ENCODE data around the gene ADIRF. TPM values are rescaled to one million over a fixed set of nuclear protein-coding genes. Genes with fewer than 3 reads are reported as not detected.
"Not testable (repeated sequence)": the region's sequence is repeated elsewhere in the genome, so short reads cannot be mapped to it uniquely, and the experiment has no call there.

ADIRF gene
- total RNA-seq, 1 donor from 2014 or later = not detected

DNA sequence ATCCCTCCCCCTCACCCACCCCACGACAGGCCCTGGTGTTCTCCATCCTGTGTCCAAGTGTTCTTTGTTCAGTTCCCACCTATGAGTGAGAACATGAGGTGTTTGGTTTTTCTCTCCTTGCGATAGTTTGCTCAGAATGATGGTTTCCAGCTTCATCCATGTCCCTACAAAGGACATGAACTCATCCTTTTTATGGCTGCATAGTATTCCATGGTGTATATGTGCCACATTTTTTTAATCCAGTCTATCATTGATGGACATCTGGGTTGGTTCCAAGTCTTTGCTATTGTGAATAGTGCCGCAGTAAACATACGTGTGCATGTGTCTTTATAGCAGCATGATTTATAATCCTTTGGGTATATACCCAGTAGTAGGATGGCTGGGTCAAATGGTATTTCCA, 16.2 kb downstream of the ADIRF start:
- intact Hi-C loops (cut with micrococcal nuclease); H3K27ac Mint-ChIP-seq: not testable (repeated sequence)

GRCh38 chr10:86988520-86988919, 20.2 kb downstream of the ADIRF start:
- H3K9me3 Mint-ChIP-seq = no peaks in the 10 kb centered on the region
- DNase-seq (ENCODE audit: low spot score) = no peak
- no peak overlapping the region for H3K27ac Mint-ChIP-seq
- intact Hi-C loops (cut with micrococcal nuclease) = no loop called here
- H3K27me3 Mint-ChIP-seq (ENCODE audit: insufficient read depth) = peaks cover 28% of the 10 kb centered on the region
- H3K4me3 Mint-ChIP-seq = no peak overlapping the region
- H3K4me1 Mint-ChIP-seq (ENCODE audit: low read depth) = no peaks in the 10 kb centered on the region
- no peaks in the 10 kb centered on the region for H3K36me3 Mint-ChIP-seq (ENCODE audit: low read depth)

More for the DNA sequence above, 16.2 kb downstream of the ADIRF start:
- H3K36me3 Mint-ChIP-seq (ENCODE audit: low read depth); DNase-seq (ENCODE audit: low spot score); H3K4me3 Mint-ChIP-seq; H3K4me1 Mint-ChIP-seq (ENCODE audit: low read depth); H3K9me3 Mint-ChIP-seq: not testable (repeated sequence)
- H3K27me3 Mint-ChIP-seq (ENCODE audit: insufficient read depth) = peaks cover 30% of the 10 kb centered on the region

DNA sequence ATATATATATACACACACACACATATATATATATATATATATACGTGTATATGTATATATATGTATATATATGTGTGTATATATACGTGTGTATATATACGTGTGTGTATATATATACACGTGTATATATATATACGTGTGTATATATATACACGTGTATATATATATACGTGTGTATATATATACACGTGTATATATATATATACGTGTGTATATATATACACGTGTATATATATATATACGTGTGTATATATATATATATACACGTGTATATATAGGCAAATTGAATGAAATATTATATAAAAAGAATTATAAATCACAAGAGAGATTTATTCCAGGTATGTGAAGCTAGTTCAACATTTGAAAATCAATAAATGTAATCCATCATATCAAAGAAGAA, 23.1 kb downstream of the ADIRF start:
- H3K36me3 Mint-ChIP-seq (ENCODE audit: low read depth); H3K4me1 Mint-ChIP-seq (ENCODE audit: low read depth); H3K9me3 Mint-ChIP-seq; H3K27ac Mint-ChIP-seq; H3K4me3 Mint-ChIP-seq; DNase-seq (ENCODE audit: low spot score); intact Hi-C loops (cut with micrococcal nuclease): not testable (repeated sequence)
- peaks cover 30% of the 10 kb centered on the region for H3K27me3 Mint-ChIP-seq (ENCODE audit: insufficient read depth)

DNA sequence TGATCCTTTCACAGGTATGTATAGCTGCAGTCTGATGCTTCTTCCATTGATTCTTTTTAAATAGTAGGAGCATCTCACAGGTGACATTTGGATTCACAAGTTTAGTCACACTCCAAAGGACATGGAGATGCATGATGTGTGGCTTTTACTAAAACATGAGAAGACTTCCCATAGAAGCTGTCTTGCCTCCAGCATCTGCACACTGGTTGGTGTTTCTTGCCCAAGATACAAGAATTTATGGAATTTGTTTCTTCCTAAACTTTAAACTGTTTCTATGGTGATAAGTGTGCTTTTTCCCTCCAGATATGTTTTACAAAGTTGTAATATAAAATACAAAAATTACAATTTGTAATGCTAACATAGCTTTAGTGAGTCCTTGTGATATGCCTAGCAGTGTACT, 24.2 kb downstream of the ADIRF start:
- Mint-ChIP-seq H3K4me3 (no peak overlapping the region), H3K36me3 (ENCODE audit: low read depth) (no peaks in the 10 kb centered on the region), H3K27me3 (ENCODE audit: insufficient read depth) (peaks cover 34% of the 10 kb centered on the region), H3K4me1 (ENCODE audit: low read depth) (no peaks in the 10 kb centered on the region), H3K27ac (no peak overlapping the region), H3K9me3 (no peaks in the 10 kb centered on the region)
- intact Hi-C loops (cut with micrococcal nuclease) = no loop called here
- no peak for DNase-seq (ENCODE audit: low spot score)

GRCh38 chr10:86992929-86993328, 24.6 kb downstream of the ADIRF start:
- H3K9me3 Mint-ChIP-seq = no peaks in the 10 kb centered on the region
- intact Hi-C loops (cut with micrococcal nuclease) = no loop called here
- DNase-seq (ENCODE audit: low spot score) = no peak
- no peak overlapping the region for H3K27ac Mint-ChIP-seq
- H3K4me3 Mint-ChIP-seq = no peak overlapping the region
- H3K4me1 Mint-ChIP-seq (ENCODE audit: low read depth) = no peaks in the 10 kb centered on the region
- H3K27me3 Mint-ChIP-seq (ENCODE audit: insufficient read depth) = peaks cover 34% of the 10 kb centered on the region
- no peaks in the 10 kb centered on the region for H3K36me3 Mint-ChIP-seq (ENCODE audit: low read depth)

DNA sequence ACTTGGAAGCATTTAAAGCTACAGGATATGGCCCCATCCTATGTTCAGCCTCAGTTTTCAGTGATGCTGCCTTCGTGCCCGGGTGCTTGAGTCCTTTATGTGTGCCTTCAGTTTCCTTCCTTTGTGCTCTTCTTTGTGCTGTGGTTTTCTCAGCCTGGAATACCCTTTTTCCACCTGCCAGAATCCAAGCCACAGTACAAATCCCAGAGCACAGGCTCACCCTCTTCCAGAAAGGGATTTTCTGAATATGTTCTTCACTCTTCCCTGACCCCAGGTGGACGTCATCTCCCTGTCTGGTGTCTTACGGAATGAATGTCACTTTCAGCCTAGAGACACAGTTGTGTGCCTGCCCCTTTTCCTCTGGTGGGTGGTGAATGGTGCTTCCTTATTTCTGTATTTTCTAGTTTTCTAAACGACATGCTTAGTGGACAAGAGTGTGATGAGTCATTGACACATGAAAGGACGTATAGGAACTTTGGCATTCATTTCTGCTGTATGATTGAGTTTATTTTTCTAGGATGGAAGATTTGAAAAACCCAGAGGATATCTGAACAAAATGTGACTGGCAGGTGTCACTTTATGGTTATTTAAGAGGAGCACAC, 31.6 kb downstream of the ADIRF start:
- peaks cover 13% of the 10 kb centered on the region for H3K27me3 Mint-ChIP-seq (ENCODE audit: insufficient read depth)
- H3K9me3 Mint-ChIP-seq; H3K4me1 Mint-ChIP-seq (ENCODE audit: low read depth); DNase-seq (ENCODE audit: low spot score); H3K4me3 Mint-ChIP-seq; H3K27ac Mint-ChIP-seq; intact Hi-C loops (cut with micrococcal nuclease); H3K36me3 Mint-ChIP-seq (ENCODE audit: low read depth): not testable (repeated sequence)

GRCh38 chr10:87000491-87000890, 32.2 kb downstream of the ADIRF start:
- intact Hi-C loops (cut with micrococcal nuclease) = no loop called here
- Mint-ChIP-seq H3K27ac (no peak overlapping the region), H3K9me3 (no peaks in the 10 kb centered on the region), H3K4me3 (no peak overlapping the region), H3K36me3 (ENCODE audit: low read depth) (no peaks in the 10 kb centered on the region), H3K27me3 (ENCODE audit: insufficient read depth) (peaks cover 13% of the 10 kb centered on the region), H3K4me1 (ENCODE audit: low read depth) (no peaks in the 10 kb centered on the region)
- DNase-seq (ENCODE audit: low spot score) = no peak

GRCh38 chr10:87007124-87007523, 38.8 kb downstream of the ADIRF start:
- H3K36me3 Mint-ChIP-seq (ENCODE audit: low read depth); intact Hi-C loops (cut with micrococcal nuclease); H3K9me3 Mint-ChIP-seq; H3K4me1 Mint-ChIP-seq (ENCODE audit: low read depth); H3K27me3 Mint-ChIP-seq (ENCODE audit: insufficient read depth); H3K27ac Mint-ChIP-seq; H3K4me3 Mint-ChIP-seq; DNase-seq (ENCODE audit: low spot score): not testable (repeated sequence)

GRCh38 chr10:87007674-87008073, 39.4 kb downstream of the ADIRF start:
- H3K4me1 Mint-ChIP-seq (ENCODE audit: low read depth); DNase-seq (ENCODE audit: low spot score); H3K27ac Mint-ChIP-seq; H3K4me3 Mint-ChIP-seq; H3K36me3 Mint-ChIP-seq (ENCODE audit: low read depth); intact Hi-C loops (cut with micrococcal nuclease); H3K27me3 Mint-ChIP-seq (ENCODE audit: insufficient read depth); H3K9me3 Mint-ChIP-seq: not testable (repeated sequence)

DNA sequence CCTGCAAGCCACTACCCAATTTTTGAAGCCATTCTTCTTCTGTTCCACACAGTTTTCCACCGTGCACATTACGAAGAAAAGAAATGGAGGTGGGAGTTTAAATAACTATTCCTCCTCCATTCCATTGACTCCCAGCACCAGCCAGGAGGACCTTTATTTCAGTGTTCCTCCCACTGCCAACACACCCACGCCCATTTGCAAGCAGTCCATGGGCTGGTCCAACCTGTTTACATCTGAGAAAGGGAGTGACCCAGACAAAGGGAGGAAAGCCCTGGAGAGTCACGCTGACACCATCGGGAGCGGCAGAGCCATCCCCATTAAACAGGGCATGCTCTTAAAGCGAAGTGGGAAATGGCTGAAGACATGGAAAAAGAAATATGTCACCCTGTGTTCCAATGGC, 40.0 kb downstream of the ADIRF start:
- H3K27ac Mint-ChIP-seq; H3K4me3 Mint-ChIP-seq; H3K4me1 Mint-ChIP-seq (ENCODE audit: low read depth); DNase-seq (ENCODE audit: low spot score); H3K36me3 Mint-ChIP-seq (ENCODE audit: low read depth); H3K9me3 Mint-ChIP-seq; H3K27me3 Mint-ChIP-seq (ENCODE audit: insufficient read depth); intact Hi-C loops (cut with micrococcal nuclease): not testable (repeated sequence)

GRCh38 chr10:87009134-87009696, 40.9 kb downstream of the ADIRF start:
- H3K27me3 Mint-ChIP-seq (ENCODE audit: insufficient read depth); H3K36me3 Mint-ChIP-seq (ENCODE audit: low read depth); H3K4me1 Mint-ChIP-seq (ENCODE audit: low read depth); H3K9me3 Mint-ChIP-seq; intact Hi-C loops (cut with micrococcal nuclease); DNase-seq (ENCODE audit: low spot score); H3K4me3 Mint-ChIP-seq; H3K27ac Mint-ChIP-seq: not testable (repeated sequence)

GRCh38 chr10:87013528-87013927, 45.2 kb downstream of the ADIRF start:
- H3K36me3 Mint-ChIP-seq (ENCODE audit: low read depth); DNase-seq (ENCODE audit: low spot score); intact Hi-C loops (cut with micrococcal nuclease); H3K27me3 Mint-ChIP-seq (ENCODE audit: insufficient read depth); H3K9me3 Mint-ChIP-seq; H3K4me3 Mint-ChIP-seq; H3K4me1 Mint-ChIP-seq (ENCODE audit: low read depth); H3K27ac Mint-ChIP-seq: not testable (repeated sequence)

GRCh38 chr10:87014986-87015716, 46.9 kb downstream of the ADIRF start:
- H3K27me3 Mint-ChIP-seq (ENCODE audit: insufficient read depth); H3K4me3 Mint-ChIP-seq; H3K4me1 Mint-ChIP-seq (ENCODE audit: low read depth); H3K36me3 Mint-ChIP-seq (ENCODE audit: low read depth); H3K27ac Mint-ChIP-seq; H3K9me3 Mint-ChIP-seq; intact Hi-C loops (cut with micrococcal nuclease); DNase-seq (ENCODE audit: low spot score): not testable (repeated sequence)
